HG03108 (cell line): ENCODE results near the gene RIPK4.
"Not testable (repeated sequence)": the region's sequence is repeated elsewhere in the genome, so short reads cannot be mapped to it uniquely, and the experiment has no call there.

Experiments
- ATAC-seq: cut with Tn5 transposase; IDR thresholded peaks from one replicate; pipeline ENCODE4 v1.9.1; 2021; ENCODE audit warnings: moderate library complexity; ENCODE audit not compliant: unreplicated experiment

RIPK4 gene

GRCh38 chr21:41740604-41741252 is 26.1 kb downstream of the RIPK4 start:
- no peak for ATAC-seq

DNA sequence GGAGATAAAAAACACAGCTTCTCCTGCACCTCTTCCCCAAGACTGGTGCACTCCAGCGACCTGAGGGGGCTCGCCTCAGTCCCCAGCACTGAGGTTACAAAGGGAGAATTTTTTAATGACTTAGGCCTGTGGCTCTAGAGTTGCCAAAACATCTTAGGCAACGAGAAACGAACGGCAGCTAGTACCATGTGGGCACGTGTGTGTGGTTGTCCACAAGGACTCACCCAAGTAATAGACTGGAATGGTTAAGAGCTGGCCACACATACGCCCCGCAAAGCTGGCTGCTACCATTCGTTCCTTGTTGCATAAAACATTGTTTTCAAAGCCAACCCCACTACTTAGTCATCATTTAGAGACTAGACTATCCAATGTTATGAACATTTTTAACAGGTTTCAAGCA is 26.9 kb downstream of the RIPK4 start:
- no peak for ATAC-seq

GRCh38 chr21:41739011-41739410 is 27.8 kb downstream of the RIPK4 start:
- no peak for ATAC-seq

- ATAC-seq = no peak
Measured at GRCh38 chr21:41737651-41738324, 29.1 kb downstream of the RIPK4 start.

- ATAC-seq = no peak
Measured at GRCh38 chr21:41736423-41736822, 30.4 kb downstream of the RIPK4 start.

GRCh38 chr21:41733951-41734689 is 32.7 kb downstream of the RIPK4 start:
- no peak for ATAC-seq

GRCh38 chr21:41731081-41731480 is 35.8 kb downstream of the RIPK4 start:
- ATAC-seq = no peak

DNA sequence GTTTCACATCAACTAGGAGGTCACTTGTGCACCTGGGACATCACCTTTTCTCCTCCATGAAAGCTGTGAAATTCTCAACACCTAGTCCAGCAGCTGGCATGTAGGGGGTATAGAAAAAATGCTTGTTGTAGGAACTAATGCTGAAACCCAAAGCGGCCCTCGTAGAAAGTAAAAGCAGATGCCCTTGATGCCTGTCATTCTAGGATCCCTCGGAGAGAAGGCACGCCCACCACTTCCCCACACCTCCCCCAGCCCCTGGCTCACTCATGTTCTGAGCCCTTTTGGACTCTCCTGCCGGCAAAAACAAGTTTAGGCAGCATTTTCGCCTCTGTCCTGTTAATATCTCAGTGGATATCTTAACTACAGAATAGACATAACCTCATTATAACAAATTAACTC is 36.5 kb downstream of the RIPK4 start:
- no peak for ATAC-seq

DNA sequence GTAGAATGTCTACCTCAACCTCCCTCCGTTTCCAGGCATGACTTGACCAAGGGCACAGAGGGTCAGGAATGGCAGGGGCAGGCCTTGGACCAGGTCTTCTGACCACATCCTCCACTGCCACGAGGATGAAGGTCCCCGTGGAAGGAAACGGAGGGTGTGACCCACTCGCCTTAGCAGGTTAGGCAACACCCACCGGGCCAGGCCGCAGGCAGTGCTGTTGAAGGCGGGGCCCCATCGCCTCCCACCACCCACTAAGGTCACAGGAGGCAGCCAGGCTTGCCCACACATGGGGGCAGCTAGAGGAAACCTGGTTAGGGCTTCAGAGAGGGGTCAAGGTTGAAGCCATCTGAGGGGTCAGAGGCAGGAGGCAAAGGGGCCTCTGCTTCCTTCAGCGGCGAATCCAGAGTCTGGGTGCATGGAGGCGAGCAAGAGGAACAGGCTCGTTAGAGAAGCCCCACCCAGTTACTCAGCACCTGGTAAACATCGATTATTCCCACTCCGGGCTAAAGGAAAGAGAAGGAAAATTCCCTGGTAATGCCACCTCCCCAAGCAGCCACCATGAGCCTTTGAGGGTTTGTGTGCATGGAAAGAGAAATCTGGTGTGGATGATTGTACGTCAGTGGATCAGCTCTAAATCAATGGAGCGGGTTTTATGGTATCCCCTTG is 37.0 kb downstream of the RIPK4 start:
- no peak for ATAC-seq

- ATAC-seq = no peak
Measured at GRCh38 chr21:41727784-41728763, 38.8 kb downstream of the RIPK4 start.

GRCh38 chr21:41726970-41727783 is 39.7 kb downstream of the RIPK4 start:
- ATAC-seq = no peak

GRCh38 chr21:41726630-41726969 is 40.3 kb downstream of the RIPK4 start:
- no peak for ATAC-seq

GRCh38 chr21:41726058-41726558 is 40.7 kb downstream of the RIPK4 start:
- ATAC-seq = no peak

DNA sequence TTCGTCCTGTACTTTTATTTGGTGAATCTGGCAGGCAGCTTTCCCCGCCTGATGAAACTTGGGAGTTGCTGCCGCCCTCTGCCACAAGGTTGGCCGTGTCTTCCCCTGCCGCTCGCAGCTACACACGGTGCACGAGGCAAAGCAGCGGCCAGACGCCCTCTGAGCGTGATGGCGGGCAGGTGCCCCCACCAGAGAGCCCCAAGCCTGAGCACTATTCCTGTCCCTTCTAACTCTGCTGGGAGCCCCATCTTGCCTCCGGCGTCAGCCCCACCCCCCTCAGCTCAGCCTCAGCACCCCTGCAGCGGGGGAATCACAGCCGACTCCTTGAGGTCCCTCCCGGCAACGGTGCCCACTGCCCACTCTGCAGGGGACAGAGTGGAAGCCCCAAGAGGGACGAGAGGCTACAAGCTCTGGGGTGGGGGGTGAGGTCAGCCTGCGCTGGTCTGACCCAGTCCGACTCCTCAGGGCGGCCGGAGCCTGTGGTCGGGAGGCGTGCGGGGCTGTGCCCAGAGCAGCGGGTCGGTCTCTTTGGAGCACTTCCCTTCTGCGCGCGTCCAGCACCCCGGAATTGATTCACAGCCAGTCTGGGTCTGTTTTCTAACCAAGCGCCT is 41.3 kb downstream of the RIPK4 start:
- ATAC-seq = no peak

DNA sequence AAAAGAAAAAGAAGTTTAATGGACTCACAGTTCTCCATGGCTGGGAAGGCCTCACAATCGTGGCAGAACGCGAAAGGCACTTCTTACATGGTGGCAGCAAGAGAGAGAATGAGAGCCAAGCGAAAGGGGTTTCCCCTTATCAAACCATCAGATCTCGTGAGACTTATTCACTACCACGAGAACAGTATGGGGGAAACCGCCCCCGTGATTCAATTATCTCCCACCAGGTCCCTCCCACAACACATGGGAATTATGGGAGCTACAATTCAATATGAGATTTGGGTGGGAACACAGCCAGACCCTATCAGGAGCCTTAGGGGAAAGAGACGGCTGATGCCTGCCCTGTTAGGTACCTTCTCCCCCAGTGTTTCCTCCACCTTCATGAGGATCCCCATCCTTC is 43.0 kb downstream of the RIPK4 start:
- not testable (repeated sequence) for ATAC-seq

GRCh38 chr21:41722052-41723018 is 44.5 kb downstream of the RIPK4 start:
- ATAC-seq = no peak

GRCh38 chr21:41720250-41720649 is 46.6 kb downstream of the RIPK4 start:
- no peak for ATAC-seq

DNA sequence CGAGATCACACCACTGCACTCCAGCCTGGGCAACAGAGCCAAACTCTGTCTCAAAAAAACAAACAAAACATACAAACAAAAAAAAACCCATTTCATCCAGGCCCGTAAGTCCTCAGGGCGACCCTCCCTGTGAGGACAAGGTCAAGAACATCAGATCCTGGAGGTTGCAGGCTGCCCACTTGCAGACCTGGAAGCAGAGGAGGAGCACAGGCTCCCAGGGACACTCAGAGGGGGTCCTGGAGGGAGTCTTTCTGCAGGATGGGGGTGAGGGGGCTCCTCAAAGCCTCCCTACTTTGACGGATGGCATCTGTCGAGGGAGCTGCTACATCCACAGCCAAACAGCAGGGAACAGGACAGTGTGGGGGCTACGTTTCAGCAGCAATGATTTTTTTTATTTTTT is 47.2 kb downstream of the RIPK4 start:
- no peak for ATAC-seq
